H9 (cell line): ENCODE data around the gene TYK2. TPM values are rescaled to one million over a fixed set of nuclear protein-coding genes. Genes with fewer than 3 reads are reported as not detected.

Source experiments
- DNase-seq: peaks from one replicate; pipeline ENCODE4 v3.0.0-alpha.2; 2017
- H2AFZ ChIP-seq: one replicate; pipeline ENCODE4 v1.6.1; 2013; ENCODE audit warnings: mild to moderate bottlenecking, low read length, control low read depth, moderate library complexity
- H2AK5ac ChIP-seq: 2 replicates; pipeline ENCODE4 v1.6.1; 2013; ENCODE audit warnings: low read length, control low read depth, mixed read lengths; ENCODE audit not compliant: insufficient read length
- H2BK120ac ChIP-seq: one replicate; pipeline ENCODE4 v1.6.1; 2013; ENCODE audit warnings: low read depth, mild to moderate bottlenecking, low read length, control low read depth, inconsistent platforms; ENCODE audit not compliant: poor library complexity, severe bottlenecking
- H2BK12ac ChIP-seq: 2 replicates; pipeline ENCODE4 v1.6.1; 2013; ENCODE audit warnings: low read length, control low read depth, mixed read lengths, low read depth; ENCODE audit not compliant: insufficient read length
- H2BK15ac ChIP-seq: 2 replicates; pipeline ENCODE4 v1.6.1; 2013; ENCODE audit warnings: low read depth, low read length, control low read depth
- H2BK20ac ChIP-seq: one replicate; pipeline ENCODE4 v1.6.1; 2013; ENCODE audit warnings: low read depth, mild to moderate bottlenecking, low read length, control low read depth, inconsistent platforms; ENCODE audit not compliant: poor library complexity, severe bottlenecking
- H2BK5ac ChIP-seq: 2 replicates; pipeline ENCODE4 v1.6.1; 2013; ENCODE audit warnings: low read length, control low read depth, mixed read lengths; ENCODE audit not compliant: insufficient read length
- H3K14ac ChIP-seq: 2 replicates; pipeline ENCODE4 v1.6.1; 2013; ENCODE audit warnings: low read length, control low read depth; ENCODE audit not compliant: insufficient read depth
- H3K18ac ChIP-seq: 2 replicates; pipeline ENCODE4 v1.6.1; 2013; ENCODE audit warnings: low read depth, mild to moderate bottlenecking, mixed read lengths, low read length, control low read depth; ENCODE audit not compliant: insufficient read length
- H3K23ac ChIP-seq: 2 replicates; pipeline ENCODE4 v1.6.1; 2013; ENCODE audit warnings: low read length, control low read depth, mixed read lengths, low read depth; ENCODE audit not compliant: insufficient read length
- H3K23me2 ChIP-seq: 2 replicates; pipeline ENCODE4 v1.6.1; 2013; ENCODE audit warnings: low read depth, mild to moderate bottlenecking, mixed read lengths, low read length, control low read depth; ENCODE audit not compliant: insufficient read length, poor library complexity, severe bottlenecking
- H3K27ac ChIP-seq: 2 replicates; pipeline ENCODE4 v1.5.1; 2013; ENCODE audit warnings: low read length, control low read depth, mixed read lengths, low read depth; ENCODE audit not compliant: insufficient read length
- H3K27me3 ChIP-seq: 2 replicates; pipeline ENCODE4 v1.6.1; 2013; ENCODE audit warnings: low read length, control low read depth, inconsistent platforms; ENCODE audit not compliant: insufficient read depth
- H3K4ac ChIP-seq: 2 replicates; pipeline ENCODE4 v1.6.1; 2013; ENCODE audit warnings: low read depth, mild to moderate bottlenecking, control low read depth, inconsistent platforms, low read length, moderate library complexity
- H3K4me1 ChIP-seq: 2 replicates; pipeline ENCODE4 v1.6.1; 2013; ENCODE audit warnings: low read length, control low read depth, inconsistent platforms; ENCODE audit not compliant: insufficient read depth
- H3K4me2 ChIP-seq: 2 replicates; pipeline ENCODE4 v1.6.1; 2013; ENCODE audit warnings: low read length, control low read depth, mixed read lengths; ENCODE audit not compliant: insufficient read length, insufficient read depth
- H3K56ac ChIP-seq: 2 replicates; pipeline ENCODE4 v1.6.1; 2013; ENCODE audit warnings: low read depth, mild to moderate bottlenecking, mixed read lengths, low read length, control low read depth; ENCODE audit not compliant: insufficient read length
- H3K79me1 ChIP-seq: 2 replicates; pipeline ENCODE4 v1.6.1; 2013; ENCODE audit warnings: low read depth, mild to moderate bottlenecking, moderate library complexity, low read length, control low read depth, inconsistent platforms; ENCODE audit not compliant: insufficient read depth, poor library complexity, severe bottlenecking
- H3K79me2 ChIP-seq: 2 replicates; pipeline ENCODE4 v1.6.1; 2013; ENCODE audit warnings: low read length, control low read depth, inconsistent platforms; ENCODE audit not compliant: insufficient read depth
- H3K9ac ChIP-seq: 2 replicates; pipeline ENCODE4 v1.6.1; 2013; ENCODE audit warnings: low read length, control low read depth, mixed read lengths; ENCODE audit not compliant: insufficient read length; ENCODE audit errors: extremely low read depth
- H3K9me3 ChIP-seq: one replicate; pipeline ENCODE4 v1.6.1; 2013; ENCODE audit warnings: low read depth, low read length, inconsistent platforms; ENCODE audit not compliant: control insufficient read depth
- H3T11ph ChIP-seq: one replicate; pipeline ENCODE4 v1.6.1; 2013; ENCODE audit warnings: mild to moderate bottlenecking, low read length, control low read depth, inconsistent platforms
- H4K20me1 ChIP-seq: one replicate; pipeline ENCODE4 v1.6.1; 2013; ENCODE audit not compliant: control insufficient read depth, insufficient read length, insufficient read depth
- H4K5ac ChIP-seq: 2 replicates; pipeline ENCODE4 v1.6.1; 2013; ENCODE audit warnings: low read depth, mild to moderate bottlenecking, mixed read lengths, low read length, control low read depth; ENCODE audit not compliant: insufficient read length
- H4K8ac ChIP-seq: replicated peaks from 2 replicates; pipeline ENCODE4 v1.6.1; 2013; ENCODE audit warnings: low read length, control low read depth, mixed read lengths, low read depth; ENCODE audit not compliant: insufficient read length
- H4K91ac ChIP-seq: 2 replicates; pipeline ENCODE4 v1.6.1; 2013; ENCODE audit warnings: low read depth, mild to moderate bottlenecking, moderate library complexity, mixed read lengths, low read length, control low read depth; ENCODE audit not compliant: insufficient read length
- H3K27ac Mint-ChIP-seq, 3 experiments: 2 replicates in 2 of 3; 3 replicates in 1 of 3; pipeline ENCODE4 v1.8.0; 2020 to 2021; ENCODE audit warnings: mixed read lengths in 3 of 3, mild to moderate bottlenecking in 1 of 3, moderate library complexity in 1 of 3
- H3K27me3 Mint-ChIP-seq: 2 replicates; pipeline ENCODE4 v1.8.0; 2021; ENCODE audit warnings: low read depth, mild to moderate bottlenecking, moderate library complexity, mixed read lengths
- H3K36me3 Mint-ChIP-seq, 3 experiments: 2 replicates in 2 of 3; 3 replicates in 1 of 3; pipeline ENCODE4 v1.8.0; 2020 to 2021; ENCODE audit warnings: low read depth in 3 of 3, mixed read lengths in 3 of 3; ENCODE audit not compliant: insufficient read depth in 1 of 3
- H3K4me1 Mint-ChIP-seq, 2 experiments: 2 replicates each; pipeline ENCODE4 v1.8.0; 2020; ENCODE audit warnings: mixed read lengths in 2 of 2
- H3K4me3 Mint-ChIP-seq, 2 experiments: 2 replicates in 1 of 2; 3 replicates in 1 of 2; pipeline ENCODE4 v1.8.0; 2020 to 2021; ENCODE audit warnings: mild to moderate bottlenecking in 2 of 2, mixed read lengths in 2 of 2, moderate library complexity in 1 of 2
- H3K9me3 Mint-ChIP-seq, 2 experiments: 2 replicates in 1 of 2; 3 replicates in 1 of 2; pipeline ENCODE4 v1.8.0; 2020; ENCODE audit warnings: mild to moderate bottlenecking in 2 of 2, mixed read lengths in 2 of 2, moderate library complexity in 1 of 2
- WGBS: extraction: QIAGEN DNeasy Blood & Tissue Kit; methylation state at CpG from one replicate; pipeline ENCODE4 v1.1.7; 2013; ENCODE audit warnings: missing lambda C conversion rate, low lambda C conversion rate, mixed read lengths; ENCODE audit not compliant: insufficient read length; ENCODE audit errors: extremely low coverage; 5-methylcytosine and 5-hydroxymethylcytosine counted together
- total RNA-seq: library from RNA; stranded (reverse); gene quantifications from 2 replicates; pipeline ENCODE4 v1.2.1, GENCODE V29; 2021
- TF ChIP-seq, protein P1 (sequence below): fragments of 200-600 bp; sonication (generic); conservative IDR thresholded peaks from 3 replicates; pipeline ENCODE4 v1.8.0; 2021; ENCODE audit warnings: antibody characterized with exemption, mild to moderate bottlenecking

Gene TYK2
- total RNA-seq, 1 experiment from 2014 or later: 61.4 TPM

DNA sequence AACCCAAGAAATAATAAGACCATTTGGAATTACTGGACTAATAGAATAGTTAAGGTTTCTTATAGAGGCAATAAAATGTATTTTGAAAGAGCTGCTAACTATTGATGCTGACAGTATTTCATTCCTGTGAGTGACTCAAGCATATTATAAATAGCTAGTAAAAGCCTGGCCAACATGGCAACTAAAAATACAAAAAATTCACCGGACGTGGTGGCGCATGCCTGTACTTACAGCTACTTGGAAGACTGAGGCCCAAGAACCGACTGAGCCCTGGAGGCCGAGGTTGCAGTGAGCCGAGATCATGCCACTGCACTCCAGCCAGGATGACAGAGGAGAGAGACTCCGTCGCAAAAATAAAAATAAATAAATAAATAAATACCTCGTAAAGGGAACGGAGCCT, 35.6 kb downstream of the TYK2 start:
- Mint-ChIP-seq H3K36me3 (peaks cover 0 to 1% (median 0%) of the 10 kb centered on the region in 3 experiments; a peak in 1 of 7 replicates), H3K4me3 (no peak overlapping the region), H3K9me3 (no peaks in the 10 kb centered on the region), H3K27ac (no peak overlapping the region), H3K4me1 (peaks cover 1 to 5% of the 10 kb centered on the region in 2 experiments), H3K27me3 (no peaks in the 10 kb centered on the region)
- H3K79me2 ChIP-seq: no peaks in the 10 kb centered on the region
- no peak overlapping the region for H2BK20ac ChIP-seq
- TF ChIP-seq, protein P1, sequence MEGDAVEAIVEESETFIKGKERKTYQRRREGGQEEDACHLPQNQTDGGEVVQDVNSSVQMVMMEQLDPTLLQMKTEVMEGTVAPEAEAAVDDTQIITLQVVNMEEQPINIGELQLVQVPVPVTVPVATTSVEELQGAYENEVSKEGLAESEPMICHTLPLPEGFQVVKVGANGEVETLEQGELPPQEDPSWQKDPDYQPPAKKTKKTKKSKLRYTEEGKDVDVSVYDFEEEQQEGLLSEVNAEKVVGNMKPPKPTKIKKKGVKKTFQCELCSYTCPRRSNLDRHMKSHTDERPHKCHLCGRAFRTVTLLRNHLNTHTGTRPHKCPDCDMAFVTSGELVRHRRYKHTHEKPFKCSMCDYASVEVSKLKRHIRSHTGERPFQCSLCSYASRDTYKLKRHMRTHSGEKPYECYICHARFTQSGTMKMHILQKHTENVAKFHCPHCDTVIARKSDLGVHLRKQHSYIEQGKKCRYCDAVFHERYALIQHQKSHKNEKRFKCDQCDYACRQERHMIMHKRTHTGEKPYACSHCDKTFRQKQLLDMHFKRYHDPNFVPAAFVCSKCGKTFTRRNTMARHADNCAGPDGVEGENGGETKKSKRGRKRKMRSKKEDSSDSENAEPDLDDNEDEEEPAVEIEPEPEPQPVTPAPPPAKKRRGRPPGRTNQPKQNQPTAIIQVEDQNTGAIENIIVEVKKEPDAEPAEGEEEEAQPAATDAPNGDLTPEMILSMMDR: no peak
- no peak overlapping the region for H2BK120ac ChIP-seq
- no peak overlapping the region for H2BK15ac ChIP-seq
- no peak overlapping the region for H4K91ac ChIP-seq
- H2BK5ac ChIP-seq: no peak overlapping the region
- no peak overlapping the region for H2BK12ac ChIP-seq
- no peaks in the 10 kb centered on the region for H3K27me3 ChIP-seq
- no peaks in the 10 kb centered on the region for H4K20me1 ChIP-seq
- no peaks in the 10 kb centered on the region for H3K79me1 ChIP-seq
- WGBS: no CpG with 5 or more reads among the region's 10 CpGs
- H2AK5ac ChIP-seq: no peak overlapping the region
- no peak for DNase-seq
- no peak overlapping the region for H3K23ac ChIP-seq
- H3T11ph ChIP-seq: no peak overlapping the region
- H4K5ac ChIP-seq: no peak overlapping the region
- no peak overlapping the region for H3K27ac ChIP-seq
- H3K4me1 ChIP-seq: no peaks in the 10 kb centered on the region; the same call in 1 of the 2 replicates
- H2AFZ ChIP-seq: no peak overlapping the region
- H3K9ac ChIP-seq: no peak overlapping the region
- no peak overlapping the region for H3K4me2 ChIP-seq
- H3K9me3 ChIP-seq: no peaks in the 10 kb centered on the region
- no peak overlapping the region for H3K4ac ChIP-seq
- no peak overlapping the region for H3K14ac ChIP-seq
- H4K8ac ChIP-seq: no peak overlapping the region
- H3K18ac ChIP-seq: no peak overlapping the region
- H3K56ac ChIP-seq: no peak overlapping the region
- H3K23me2 ChIP-seq: no peaks in the 10 kb centered on the region
